HepG2 (cell line): ENCODE data around the gene LRRC45. TPM values are rescaled to one million over a fixed set of nuclear protein-coding genes. Genes with fewer than 3 reads are reported as not detected.
A peak's percentile ranks its signal among the peaks of the same experiment; 100 is the strongest.

Experiments
- ATF1 ChIP-seq: IDR thresholded peaks from 2 replicates; pipeline ENCODE4 v1.6.1; 2016; ENCODE audit warnings: mild to moderate bottlenecking, control low read depth
- ATM ChIP-seq: fragments of 450-650 bp; IDR thresholded peaks from 2 replicates; pipeline ENCODE4 v1.7.1; 2017; ENCODE audit warnings: mild to moderate bottlenecking, borderline replicate concordance
- ATRX ChIP-seq: sonication (generic); formaldehyde crosslinking; IDR thresholded peaks from 2 replicates; pipeline ENCODE4 v1.4.0; 2020; ENCODE audit warnings: missing genetic modification reagents, borderline replicate concordance
- BCL3 ChIP-seq: sonication (generic); formaldehyde crosslinking; IDR thresholded peaks from 2 replicates; pipeline ENCODE4 v1.5.1; 2020; ENCODE audit warnings: mild to moderate bottlenecking, missing genetic modification reagents, moderate library complexity
- CCAR2 ChIP-seq: fragments of 200-400 bp; formaldehyde crosslinking; optimal IDR thresholded peaks from 2 replicates; pipeline ENCODE3; 2018; ENCODE audit warnings: low read depth, mild to moderate bottlenecking, low read length, moderate library complexity
- CTCF ChIP-seq: sonication (generic); formaldehyde crosslinking; IDR thresholded peaks from 2 replicates; pipeline ENCODE4 v1.5.0; 2020; ENCODE audit warnings: mild to moderate bottlenecking, missing genetic modification reagents, moderate library complexity
- JARID2 ChIP-seq: sonication (generic); formaldehyde crosslinking; IDR thresholded peaks from 2 replicates; pipeline ENCODE4 v1.8.1; 2023; ENCODE audit warnings: missing genetic modification reagents, inconsistent platforms; ENCODE audit not compliant: insufficient replicate concordance
- JUN ChIP-seq: sonication (generic); formaldehyde crosslinking; IDR thresholded peaks from 2 replicates; pipeline ENCODE4 v1.4.0; 2020; ENCODE audit warnings: mild to moderate bottlenecking, missing genetic modification reagents
- KDM6A ChIP-seq: IDR thresholded peaks from 2 replicates; pipeline ENCODE4 v1.6.1; 2016; ENCODE audit warnings: low read depth
- MAFF ChIP-seq: IDR thresholded peaks from 2 replicates; pipeline ENCODE4 v1.6.1; 2011; ENCODE audit warnings: low read depth, low read length, improper control_type of control experiment
- MTF1 ChIP-seq: sonication (generic); formaldehyde crosslinking; IDR thresholded peaks from 2 replicates; pipeline ENCODE4 v1.5.0; 2020; ENCODE audit warnings: missing genetic modification reagents
- MYPOP ChIP-seq: sonication (generic); formaldehyde crosslinking; IDR thresholded peaks from 2 replicates; pipeline ENCODE4 v1.8.1; 2023; ENCODE audit warnings: mild to moderate bottlenecking, moderate library complexity, missing genetic modification reagents
- SCMH1 ChIP-seq: sonication (generic); formaldehyde crosslinking; IDR thresholded peaks from 2 replicates; pipeline ENCODE4 v1.9.0; 2021; ENCODE audit warnings: missing genetic modification reagents, mild to moderate bottlenecking, borderline replicate concordance
- TMF1 ChIP-seq: sonication (generic); formaldehyde crosslinking; IDR thresholded peaks from 2 replicates; pipeline ENCODE4 v1.8.1; 2022; ENCODE audit warnings: low read depth, missing genetic modification reagents
- ZBTB38 ChIP-seq: sonication (generic); formaldehyde crosslinking; IDR thresholded peaks from 2 replicates; pipeline ENCODE4 v1.5.1; 2020; ENCODE audit warnings: mild to moderate bottlenecking, missing genetic modification reagents
- ZNF224 ChIP-seq: sonication (generic); formaldehyde crosslinking; IDR thresholded peaks from 2 replicates; pipeline ENCODE4 v1.5.0; 2020; ENCODE audit warnings: mild to moderate bottlenecking, missing genetic modification reagents
- ZNF24 ChIP-seq: fragments of 450-650 bp; IDR thresholded peaks from 2 replicates; pipeline ENCODE4 v1.6.1; 2017; ENCODE audit warnings: antibody characterized with exemption, mild to moderate bottlenecking
- ZNF335 ChIP-seq: sonication (generic); formaldehyde crosslinking; IDR thresholded peaks from 2 replicates; pipeline ENCODE4 v1.4.0; 2020; ENCODE audit warnings: missing genetic modification reagents
- ZNF562 ChIP-seq: sonication (generic); formaldehyde crosslinking; IDR thresholded peaks from 2 replicates; pipeline ENCODE4 v1.8.0; 2022; ENCODE audit warnings: missing genetic modification reagents, borderline replicate concordance
- polyA plus RNA-seq, 8 experiments: library from polyadenylated mRNA; depleted of rRNA in 3 of 8; stranded (reverse) in 7 of 8; unstranded in 1 of 8; fragments of >200 nt; fragmentation: Illumina TruSeq in 4 of 8; extraction: Trizol in 4 of 8; gene quantifications; 2 replicates each; pipeline versions ENCODE4 v1.2.1 to v1.2.3, GENCODE V29; 2011 to 2016; ENCODE audit warnings: low read depth in 4 of 8, missing spikeins in 1 of 8, mixed read lengths in 1 of 8; ENCODE audit not compliant: insufficient read depth in 1 of 8
- total RNA-seq, 5 experiments: library from RNA; depleted of rRNA; stranded (reverse); fragments of >200 nt; fragmentation: Illumina TruSeq; extraction: Trizol; gene quantifications; 2 replicates each; pipeline ENCODE4 v1.2.3, GENCODE V29; 2016; ENCODE audit warnings: low read depth in 1 of 5
- TF ChIP-seq, protein P1 (sequence below): sonication (generic); formaldehyde crosslinking; conservative IDR thresholded peaks from 2 replicates; pipeline ENCODE4 v1.4.0; 2020; ENCODE audit warnings: missing genetic modification reagents
- TF ChIP-seq, protein P2 (sequence below): sonication (generic); formaldehyde crosslinking; conservative IDR thresholded peaks from 2 replicates; pipeline ENCODE4 v1.4.0; 2020; ENCODE audit warnings: mild to moderate bottlenecking, missing genetic modification reagents, moderate library complexity

Gene LRRC45
- total and polyA plus RNA-seq, 2 of the 13 experiments (the other 11 are each of a cell fraction or from before 2014, with no cell fraction given) = 11.6 to 48.1 TPM

GRCh38 chr17:82000803-82001570 lies 22.1 kb upstream of the LRRC45 start (continued):
- TF ChIP-seq ZNF335 (CRISPR knock-in tag) (peak; percentile 52; the same call in 1 of the 2 replicates), KDM6A (CRISPR knock-in tag) (peak; percentile 74; the same call in 1 of the 2 replicates), ATM (no peak), BCL3 (no peak; the same call in 1 of the 2 replicates), ZNF224 (CRISPR knock-in tag) (no peak), CTCF (peak; percentile 52), ZNF24 (peak; percentile 55; the same call in 1 of the 2 replicates), ZBTB38 (CRISPR knock-in tag) (peak; percentile 86; the same call in 1 of the 2 replicates), MYPOP (CRISPR knock-in tag) (no peak), ZNF562 (CRISPR knock-in tag) (0 out of 2 replicates have a peak, but pooled peaks have one; percentile 18), JUN (CRISPR knock-in tag) (no peak; the same call in 1 of the 2 replicates), CCAR2 (peak; percentile 31), MAFF (no peak), TMF1 (CRISPR knock-in tag) (no peak), ATF1 (CRISPR knock-in tag) (no peak), SCMH1 (CRISPR knock-in tag) (no peak), MTF1 (CRISPR knock-in tag) (0 out of 2 replicates have a peak, but pooled peaks have one; percentile 78), ATRX (no peak), JARID2 (peak; percentile 70)
- TF ChIP-seq, protein P1, sequence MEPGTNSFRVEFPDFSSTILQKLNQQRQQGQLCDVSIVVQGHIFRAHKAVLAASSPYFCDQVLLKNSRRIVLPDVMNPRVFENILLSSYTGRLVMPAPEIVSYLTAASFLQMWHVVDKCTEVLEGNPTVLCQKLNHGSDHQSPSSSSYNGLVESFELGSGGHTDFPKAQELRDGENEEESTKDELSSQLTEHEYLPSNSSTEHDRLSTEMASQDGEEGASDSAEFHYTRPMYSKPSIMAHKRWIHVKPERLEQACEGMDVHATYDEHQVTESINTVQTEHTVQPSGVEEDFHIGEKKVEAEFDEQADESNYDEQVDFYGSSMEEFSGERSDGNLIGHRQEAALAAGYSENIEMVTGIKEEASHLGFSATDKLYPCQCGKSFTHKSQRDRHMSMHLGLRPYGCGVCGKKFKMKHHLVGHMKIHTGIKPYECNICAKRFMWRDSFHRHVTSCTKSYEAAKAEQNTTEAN (CRISPR knock-in tag) = peak; percentile 85; the same call in 1 of the 2 replicates
- TF ChIP-seq, protein P2, sequence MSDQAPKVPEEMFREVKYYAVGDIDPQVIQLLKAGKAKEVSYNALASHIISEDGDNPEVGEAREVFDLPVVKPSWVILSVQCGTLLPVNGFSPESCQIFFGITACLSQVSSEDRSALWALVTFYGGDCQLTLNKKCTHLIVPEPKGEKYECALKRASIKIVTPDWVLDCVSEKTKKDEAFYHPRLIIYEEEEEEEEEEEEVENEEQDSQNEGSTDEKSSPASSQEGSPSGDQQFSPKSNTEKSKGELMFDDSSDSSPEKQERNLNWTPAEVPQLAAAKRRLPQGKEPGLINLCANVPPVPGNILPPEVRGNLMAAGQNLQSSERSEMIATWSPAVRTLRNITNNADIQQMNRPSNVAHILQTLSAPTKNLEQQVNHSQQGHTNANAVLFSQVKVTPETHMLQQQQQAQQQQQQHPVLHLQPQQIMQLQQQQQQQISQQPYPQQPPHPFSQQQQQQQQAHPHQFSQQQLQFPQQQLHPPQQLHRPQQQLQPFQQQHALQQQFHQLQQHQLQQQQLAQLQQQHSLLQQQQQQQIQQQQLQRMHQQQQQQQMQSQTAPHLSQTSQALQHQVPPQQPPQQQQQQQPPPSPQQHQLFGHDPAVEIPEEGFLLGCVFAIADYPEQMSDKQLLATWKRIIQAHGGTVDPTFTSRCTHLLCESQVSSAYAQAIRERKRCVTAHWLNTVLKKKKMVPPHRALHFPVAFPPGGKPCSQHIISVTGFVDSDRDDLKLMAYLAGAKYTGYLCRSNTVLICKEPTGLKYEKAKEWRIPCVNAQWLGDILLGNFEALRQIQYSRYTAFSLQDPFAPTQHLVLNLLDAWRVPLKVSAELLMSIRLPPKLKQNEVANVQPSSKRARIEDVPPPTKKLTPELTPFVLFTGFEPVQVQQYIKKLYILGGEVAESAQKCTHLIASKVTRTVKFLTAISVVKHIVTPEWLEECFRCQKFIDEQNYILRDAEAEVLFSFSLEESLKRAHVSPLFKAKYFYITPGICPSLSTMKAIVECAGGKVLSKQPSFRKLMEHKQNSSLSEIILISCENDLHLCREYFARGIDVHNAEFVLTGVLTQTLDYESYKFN (CRISPR knock-in tag) = peak; percentile 89
